ENCODE measurements around the gene NPAS3.

DNA sequence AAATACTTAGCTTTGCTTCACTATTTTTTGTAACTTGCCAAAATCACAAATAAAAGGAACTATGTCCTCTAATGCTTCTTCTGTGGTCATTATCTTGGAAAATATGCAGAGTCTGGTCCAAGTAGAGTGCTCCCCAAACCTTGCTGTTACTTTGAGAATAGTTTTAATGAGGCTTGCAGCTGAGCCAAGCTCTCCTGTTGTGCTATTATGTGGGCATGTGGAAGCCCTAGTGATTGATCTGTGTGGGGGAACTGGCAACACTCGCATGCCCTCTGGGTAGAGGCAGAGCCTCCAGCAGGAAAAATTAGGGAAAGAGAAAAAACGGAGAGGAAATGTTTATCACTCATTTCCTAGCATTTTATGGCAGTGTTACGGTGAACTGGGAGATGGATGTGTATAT is 539.1 kb downstream of the NPAS3 start:
- TF ChIP-seq, protein P1, sequence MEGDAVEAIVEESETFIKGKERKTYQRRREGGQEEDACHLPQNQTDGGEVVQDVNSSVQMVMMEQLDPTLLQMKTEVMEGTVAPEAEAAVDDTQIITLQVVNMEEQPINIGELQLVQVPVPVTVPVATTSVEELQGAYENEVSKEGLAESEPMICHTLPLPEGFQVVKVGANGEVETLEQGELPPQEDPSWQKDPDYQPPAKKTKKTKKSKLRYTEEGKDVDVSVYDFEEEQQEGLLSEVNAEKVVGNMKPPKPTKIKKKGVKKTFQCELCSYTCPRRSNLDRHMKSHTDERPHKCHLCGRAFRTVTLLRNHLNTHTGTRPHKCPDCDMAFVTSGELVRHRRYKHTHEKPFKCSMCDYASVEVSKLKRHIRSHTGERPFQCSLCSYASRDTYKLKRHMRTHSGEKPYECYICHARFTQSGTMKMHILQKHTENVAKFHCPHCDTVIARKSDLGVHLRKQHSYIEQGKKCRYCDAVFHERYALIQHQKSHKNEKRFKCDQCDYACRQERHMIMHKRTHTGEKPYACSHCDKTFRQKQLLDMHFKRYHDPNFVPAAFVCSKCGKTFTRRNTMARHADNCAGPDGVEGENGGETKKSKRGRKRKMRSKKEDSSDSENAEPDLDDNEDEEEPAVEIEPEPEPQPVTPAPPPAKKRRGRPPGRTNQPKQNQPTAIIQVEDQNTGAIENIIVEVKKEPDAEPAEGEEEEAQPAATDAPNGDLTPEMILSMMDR (IDR thresholded peaks at IDR 0.05) = no peak
- TF ChIP-seq POLR2AphosphoS5 (IDR thresholded peaks at IDR 0.05) (no peak), POLR2A (IDR thresholded peaks at IDR 0.05) (no peak)

Data from sigmoid colon (tissue), 4 donors.